ENCODE data around the gene SGMS1. TPM values are rescaled to one million over a fixed set of nuclear protein-coding genes. Genes with fewer than 3 reads are reported as not detected.

The SGMS1 gene
- total RNA-seq, 4 donors from 2014 or later, result 64.3 to 132 (median 87.0) TPM

DNA sequence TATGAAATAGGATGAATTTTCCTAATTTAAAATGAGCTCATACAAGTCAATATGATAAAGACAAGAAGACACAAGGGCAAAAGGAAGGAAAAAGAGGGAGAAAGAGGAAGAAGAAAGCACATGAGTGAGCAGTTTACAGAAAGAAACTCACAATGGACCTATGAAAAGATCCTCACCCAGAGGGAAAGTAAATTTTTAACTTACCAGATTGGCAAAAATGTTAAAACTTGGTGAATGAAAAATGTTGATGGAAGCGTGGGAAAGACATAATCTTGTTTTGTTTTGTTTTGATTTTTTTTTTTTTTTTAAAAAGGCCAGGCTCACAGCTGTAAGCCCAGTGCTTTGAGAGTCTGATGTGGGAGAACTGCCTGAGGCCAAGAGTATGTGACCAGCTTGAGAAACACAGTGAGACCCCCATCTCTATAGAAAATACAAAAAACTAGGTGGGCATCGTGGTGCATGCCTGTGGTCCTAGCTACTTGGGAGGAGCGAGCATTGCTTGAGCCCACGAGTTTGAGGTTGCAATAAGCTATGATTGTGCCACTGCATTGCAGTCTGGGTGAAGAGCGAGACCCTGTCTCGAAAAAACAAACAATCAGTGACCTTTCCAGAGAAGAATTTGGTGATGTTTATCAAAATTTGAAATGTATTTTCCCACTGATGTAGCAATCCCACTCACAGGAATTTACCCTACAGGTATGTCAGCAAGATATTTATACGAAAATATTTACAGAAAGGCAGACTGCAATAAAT lies 219.6 kb downstream of the SGMS1 start:
- H3K4me3 ChIP-seq, result no peak overlapping the region
- no peak for TF ChIP-seq EP300 (IDR thresholded peaks at IDR 0.05)
- TF ChIP-seq, protein P1, sequence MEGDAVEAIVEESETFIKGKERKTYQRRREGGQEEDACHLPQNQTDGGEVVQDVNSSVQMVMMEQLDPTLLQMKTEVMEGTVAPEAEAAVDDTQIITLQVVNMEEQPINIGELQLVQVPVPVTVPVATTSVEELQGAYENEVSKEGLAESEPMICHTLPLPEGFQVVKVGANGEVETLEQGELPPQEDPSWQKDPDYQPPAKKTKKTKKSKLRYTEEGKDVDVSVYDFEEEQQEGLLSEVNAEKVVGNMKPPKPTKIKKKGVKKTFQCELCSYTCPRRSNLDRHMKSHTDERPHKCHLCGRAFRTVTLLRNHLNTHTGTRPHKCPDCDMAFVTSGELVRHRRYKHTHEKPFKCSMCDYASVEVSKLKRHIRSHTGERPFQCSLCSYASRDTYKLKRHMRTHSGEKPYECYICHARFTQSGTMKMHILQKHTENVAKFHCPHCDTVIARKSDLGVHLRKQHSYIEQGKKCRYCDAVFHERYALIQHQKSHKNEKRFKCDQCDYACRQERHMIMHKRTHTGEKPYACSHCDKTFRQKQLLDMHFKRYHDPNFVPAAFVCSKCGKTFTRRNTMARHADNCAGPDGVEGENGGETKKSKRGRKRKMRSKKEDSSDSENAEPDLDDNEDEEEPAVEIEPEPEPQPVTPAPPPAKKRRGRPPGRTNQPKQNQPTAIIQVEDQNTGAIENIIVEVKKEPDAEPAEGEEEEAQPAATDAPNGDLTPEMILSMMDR (IDR thresholded peaks at IDR 0.05), result no peak
- no peak for TF ChIP-seq POLR2AphosphoS5 (IDR thresholded peaks at IDR 0.05)
- TF ChIP-seq POLR2A (IDR thresholded peaks at IDR 0.05; ENCODE audit: low read depth), result no peak
- no peaks in the 10 kb centered on the region for H3K36me3 ChIP-seq
- H3K4me1 ChIP-seq, result no peaks in the 10 kb centered on the region
- H3K27me3 ChIP-seq, result no peaks in the 10 kb centered on the region
- no peak for DNase-seq (ENCODE audit: extremely low spot score)
- H3K9me3 ChIP-seq, result peaks cover 0 to 6% (median 0%) of the 10 kb centered on the region in 4 donors
- intact Hi-C loops (cut with DNase I), result no loop called here
- H3K27ac ChIP-seq (replicated peaks in 1 of 4), result no peak overlapping the region
- whole genome bisulfite sequencing, result 79% methylated on average over 7 of the region's 7 CpGs

DNA sequence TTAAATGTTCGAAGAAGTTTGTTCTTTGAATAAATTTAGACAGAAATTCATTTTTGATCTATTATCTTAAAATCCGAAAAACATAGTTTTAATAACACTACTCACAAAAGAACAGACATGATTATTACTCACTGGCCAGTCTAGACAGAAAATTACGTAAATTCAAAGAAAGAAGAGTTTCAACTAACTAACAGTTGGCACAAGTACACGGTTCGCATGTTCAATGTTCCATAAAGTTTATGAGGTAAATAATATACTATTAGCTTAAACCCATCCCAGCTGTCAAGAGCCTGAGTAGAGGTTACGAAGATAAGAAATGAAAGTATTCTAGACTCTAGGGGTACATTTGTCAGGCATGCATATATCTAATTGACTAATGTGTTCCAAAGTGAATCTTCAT lies 220.7 kb downstream of the SGMS1 start:
- Histone ChIP-seq H3K27ac (replicated peaks in 1 of 4) (no peak overlapping the region), H3K4me3 (no peak overlapping the region), H3K9me3 (peaks cover 0 to 6% (median 0%) of the 10 kb centered on the region in 4 donors), H3K4me1 (peaks cover 0 to 8% (median 3%) of the 10 kb centered on the region in 4 donors), H3K27me3 (no peaks in the 10 kb centered on the region), H3K36me3 (no peaks in the 10 kb centered on the region)
- TF ChIP-seq, protein P1 (IDR thresholded peaks at IDR 0.05), result no peak
- TF ChIP-seq POLR2A (IDR thresholded peaks at IDR 0.05; ENCODE audit: low read depth), result no peak
- no peak for TF ChIP-seq EP300 (IDR thresholded peaks at IDR 0.05)
- no peak for TF ChIP-seq POLR2AphosphoS5 (IDR thresholded peaks at IDR 0.05)
- no peak for DNase-seq (ENCODE audit: extremely low spot score)
- 94% methylated on average over 6 of the region's 6 CpGs for WGBS
- intact Hi-C loops (cut with DNase I), result no loop called here

GRCh38 chr10:50402466-50402865 lies 221.3 kb downstream of the SGMS1 start:
- TF ChIP-seq, protein P1 (IDR thresholded peaks at IDR 0.05), result no peak
- TF ChIP-seq POLR2AphosphoS5 (IDR thresholded peaks at IDR 0.05) (no peak), EP300 (IDR thresholded peaks at IDR 0.05) (no peak), POLR2A (IDR thresholded peaks at IDR 0.05; ENCODE audit: low read depth) (no peak)
- Histone ChIP-seq H3K9me3 (peaks cover 0 to 6% (median 0%) of the 10 kb centered on the region in 4 donors), H3K4me1 (peaks cover 1 to 13% (median 8%) of the 10 kb centered on the region in 4 donors), H3K36me3 (no peaks in the 10 kb centered on the region), H3K27me3 (no peaks in the 10 kb centered on the region), H3K4me3 (no peak overlapping the region), H3K27ac (replicated peaks in 1 of 4) (no peak overlapping the region)
- no peak for DNase-seq (ENCODE audit: extremely low spot score)
- 100% methylated on average over 1 of the region's 1 CpG for WGBS
- intact Hi-C loops (cut with DNase I), result no loop called here

DNA sequence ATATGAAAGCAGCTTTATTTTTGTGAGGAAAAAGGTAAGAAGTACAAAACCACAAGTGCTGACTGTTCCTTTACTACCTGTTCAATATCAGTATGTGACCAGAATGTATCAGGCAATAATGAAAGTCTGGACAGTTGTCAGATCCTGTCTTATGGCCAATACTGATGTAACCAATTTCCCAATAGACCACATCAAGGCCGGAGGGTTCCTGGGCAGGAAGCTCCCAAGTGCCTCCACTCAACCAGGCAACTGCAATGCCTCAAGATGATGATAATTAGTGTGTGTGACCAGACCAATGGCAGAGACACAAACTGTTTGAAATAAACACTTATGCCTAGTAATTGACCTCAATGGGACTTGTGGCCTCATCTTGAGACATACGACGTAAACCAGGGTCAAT lies 223.1 kb downstream of the SGMS1 start:
- no peaks in the 10 kb centered on the region for H3K9me3 ChIP-seq
- H3K4me1 ChIP-seq, result peaks cover 12 to 20% (median 13%) of the 10 kb centered on the region in 4 donors
- no peak overlapping the region for H3K4me3 ChIP-seq
- DNase-seq (ENCODE audit: extremely low spot score), result no peak
- intact Hi-C loops (cut with DNase I), result no loop called here
- H3K27ac ChIP-seq (replicated peaks in 1 of 4), result no peak overlapping the region
- TF ChIP-seq, protein P1 (IDR thresholded peaks at IDR 0.05), result no peak
- TF ChIP-seq POLR2A (IDR thresholded peaks at IDR 0.05; ENCODE audit: low read depth), result no peak
- no peak for TF ChIP-seq POLR2AphosphoS5 (IDR thresholded peaks at IDR 0.05)
- no peak for TF ChIP-seq EP300 (IDR thresholded peaks at IDR 0.05)
- H3K36me3 ChIP-seq, result no peaks in the 10 kb centered on the region
- H3K27me3 ChIP-seq, result no peaks in the 10 kb centered on the region
- 90% methylated on average over 3 of the region's 3 CpGs for WGBS
